HepG2 (cell line): Measurements from ENCODE around the gene GRIN2C. TPM values are rescaled to one million over a fixed set of nuclear protein-coding genes. Genes with fewer than 3 reads are reported as not detected.

Source experiments
- BORCS8-MEF2B ChIP-seq: sonication (generic); formaldehyde crosslinking; IDR thresholded peaks from 2 replicates; pipeline ENCODE4 v1.8.0; 2022; ENCODE audit warnings: mild to moderate bottlenecking, missing genetic modification reagents
- FOSL2 ChIP-seq: sonication (generic); formaldehyde crosslinking; IDR thresholded peaks from 2 replicates; pipeline ENCODE4 v1.4.0; 2020; ENCODE audit warnings: missing genetic modification reagents
- GPBP1L1 ChIP-seq: sonication (generic); formaldehyde crosslinking; IDR thresholded peaks from 2 replicates; pipeline ENCODE4 v1.5.0; 2020; ENCODE audit warnings: mild to moderate bottlenecking, missing genetic modification reagents
- JARID2 ChIP-seq: sonication (generic); formaldehyde crosslinking; IDR thresholded peaks from 2 replicates; pipeline ENCODE4 v1.8.1; 2023; ENCODE audit warnings: missing genetic modification reagents, inconsistent platforms; ENCODE audit not compliant: insufficient replicate concordance
- LBX2 ChIP-seq: sonication (generic); formaldehyde crosslinking; IDR thresholded peaks from 2 replicates; pipeline ENCODE4 v1.5.0; 2020; ENCODE audit warnings: missing genetic modification reagents, mild to moderate bottlenecking, borderline replicate concordance
- MED1 ChIP-seq: sonication (generic); formaldehyde crosslinking; IDR thresholded peaks from 2 replicates; pipeline ENCODE4 v1.4.0; 2020; ENCODE audit warnings: missing genetic modification reagents
- NFAT5 ChIP-seq: sonication (generic); formaldehyde crosslinking; IDR thresholded peaks from 2 replicates; pipeline ENCODE4 v1.4.0; 2020; ENCODE audit warnings: missing genetic modification reagents
- SMAD9 ChIP-seq: sonication (generic); formaldehyde crosslinking; IDR thresholded peaks from 2 replicates; pipeline ENCODE4 v1.5.1; 2020; ENCODE audit warnings: mild to moderate bottlenecking, missing genetic modification reagents
- TCF12 ChIP-seq, 2 experiments: fragments of 450-650 bp in 1 of 2; sonication (generic) in 1 of 2; formaldehyde crosslinking in 1 of 2; IDR thresholded peaks; 2 replicates each; pipeline versions ENCODE4 v1.6.1 to v1.8.0; 2017 to 2022; ENCODE audit warnings: antibody characterized with exemption in 1 of 2, mild to moderate bottlenecking in 1 of 2, missing genetic modification reagents in 1 of 2, moderate library complexity in 1 of 2
- USF2 ChIP-seq, 2 experiments: sonication (generic) in 1 of 2; formaldehyde crosslinking in 1 of 2; IDR thresholded peaks; 2 replicates each; pipeline versions ENCODE4 v1.5.1 to v1.6.1; 2011 to 2020; ENCODE audit warnings: borderline replicate concordance in 1 of 2, low read depth in 1 of 2, low read length in 1 of 2, mild to moderate bottlenecking in 1 of 2, missing genetic modification reagents in 1 of 2, moderate library complexity in 1 of 2
- YY1 ChIP-seq: IDR thresholded peaks from 2 replicates; pipeline ENCODE4 v1.6.1; 2011; ENCODE audit warnings: low read length, low read depth, moderate library complexity, mild to moderate bottlenecking; ENCODE audit not compliant: insufficient read depth, insufficient replicate concordance
- ZBTB42 ChIP-seq: sonication (generic); formaldehyde crosslinking; IDR thresholded peaks from 2 replicates; pipeline ENCODE4 v1.5.0; 2020; ENCODE audit warnings: mild to moderate bottlenecking, missing genetic modification reagents
- ZNF512B ChIP-seq: sonication (generic); formaldehyde crosslinking; IDR thresholded peaks from 2 replicates; pipeline ENCODE4 v1.5.1; 2020; ENCODE audit warnings: missing genetic modification reagents, mild to moderate bottlenecking, borderline replicate concordance
- ZNF670 ChIP-seq: sonication (generic); formaldehyde crosslinking; IDR thresholded peaks from 2 replicates; pipeline ENCODE4 v1.8.0; 2022; ENCODE audit warnings: mild to moderate bottlenecking, missing genetic modification reagents, borderline replicate concordance
- polyA plus RNA-seq, 8 experiments: library from polyadenylated mRNA; depleted of rRNA in 3 of 8; stranded (reverse) in 7 of 8; unstranded in 1 of 8; fragments of >200 nt; fragmentation: Illumina TruSeq in 4 of 8; extraction: Trizol in 4 of 8; gene quantifications; 2 replicates each; pipeline versions ENCODE4 v1.2.1 to v1.2.3, GENCODE V29; 2011 to 2016; ENCODE audit warnings: low read depth in 4 of 8, missing spikeins in 1 of 8, mixed read lengths in 1 of 8; ENCODE audit not compliant: insufficient read depth in 1 of 8
- total RNA-seq, 5 experiments: library from RNA; depleted of rRNA; stranded (reverse); fragments of >200 nt; fragmentation: Illumina TruSeq; extraction: Trizol; gene quantifications; 2 replicates each; pipeline ENCODE4 v1.2.3, GENCODE V29; 2016; ENCODE audit warnings: low read depth in 1 of 5

The GRIN2C gene
- total and polyA plus RNA-seq, 2 of the 13 experiments (the other 11 are each of a cell fraction or from before 2014, with no cell fraction given): 0.03 to 0.11 TPM

- TF ChIP-seq NFAT5 (CRISPR knock-in tag) (no peak), ZNF670 (CRISPR knock-in tag) (no peak), SMAD9 (CRISPR knock-in tag) (no peak), BORCS8-MEF2B (no peak), ZNF512B (CRISPR knock-in tag) (no peak), FOSL2 (CRISPR knock-in tag) (no peak), MED1 (CRISPR knock-in tag) (no peak), USF2 (IDR thresholded peaks at IDR 0.05; ENCODE audit: low read depth, low read length) (no peak), USF2 (CRISPR knock-in tag; IDR thresholded peaks at IDR 0.05; ENCODE audit: borderline replicate concordance) (no peak), YY1 (no peak), ZBTB42 (CRISPR knock-in tag) (no peak), LBX2 (CRISPR knock-in tag) (peak; percentile 19; the same call in 1 of the 2 replicates), JARID2 (no peak), TCF12 (IDR thresholded peaks at IDR 0.05) (no peak), TCF12 (CRISPR knock-in tag; IDR thresholded peaks at IDR 0.05) (0 out of 2 replicates have a peak, but pooled peaks have one; percentile 40), GPBP1L1 (CRISPR knock-in tag) (no peak)
These were observed 33.6 kb upstream of the GRIN2C start, which contains the start of gene FADS6 (continued) for GRCh38 chr17:74892974-74893911.
